GM12878 (cell line): ENCODE results near the gene AP1M1. TPM values are rescaled to one million over a fixed set of nuclear protein-coding genes. Genes with fewer than 3 reads are reported as not detected.
A peak's percentile ranks its signal among the peaks of the same experiment; 100 is the strongest.

Source experiments
- CBX5 ChIP-seq: sonication (generic); IDR thresholded peaks from 2 replicates; pipeline ENCODE4 v1.6.1; 2016; ENCODE audit warnings: low read depth, moderate library complexity, mild to moderate bottlenecking, inconsistent platforms
- CHD2 ChIP-seq: IDR thresholded peaks from 2 replicates; pipeline ENCODE4 v1.6.1; 2011; ENCODE audit warnings: low read depth, low read length, improper control_type of control experiment, borderline replicate concordance
- E4F1 ChIP-seq: fragments of 450-650 bp; IDR thresholded peaks from 2 replicates; pipeline ENCODE4 v1.6.1; 2018; ENCODE audit warnings: borderline replicate concordance, mild to moderate bottlenecking; ENCODE audit not compliant: partially characterized antibody
- EED ChIP-seq: sonication (generic); IDR thresholded peaks from 2 replicates; pipeline ENCODE4 v1.6.1; 2016; ENCODE audit warnings: antibody characterized with exemption, low read depth
- FOS ChIP-seq: IDR thresholded peaks from 3 replicates; pipeline ENCODE4 v1.6.1; 2011; ENCODE audit warnings: borderline replicate concordance; ENCODE audit not compliant: insufficient read length; ENCODE audit errors: extremely low read depth
- GATAD2B ChIP-seq: fragments of 450-650 bp; conservative IDR thresholded peaks from 2 replicates; pipeline ENCODE4 v1.6.1; 2017; ENCODE audit warnings: low read depth, mild to moderate bottlenecking, moderate library complexity
- IKZF1 ChIP-seq: fragments of 450-650 bp; conservative IDR thresholded peaks from 2 replicates; pipeline ENCODE4 v1.6.1; 2017; ENCODE audit warnings: antibody characterized with exemption, mild to moderate bottlenecking
- NFYB ChIP-seq: IDR thresholded peaks from 2 replicates; pipeline ENCODE4 v1.6.1; 2011; ENCODE audit warnings: low read depth, mild to moderate bottlenecking, low read length, improper control_type of control experiment, moderate library complexity; ENCODE audit not compliant: insufficient read depth
- NR2C1 ChIP-seq: fragments of 450-650 bp; IDR thresholded peaks from 2 replicates; pipeline ENCODE4 v1.6.1; 2017; ENCODE audit warnings: antibody characterized with exemption, mild to moderate bottlenecking, moderate library complexity
- RBBP5 ChIP-seq: fragments of 200-600 bp; sonication (generic); conservative IDR thresholded peaks from 2 replicates; pipeline ENCODE4 v1.6.1; 2016
- RCOR1 ChIP-seq: conservative IDR thresholded peaks from 2 replicates; pipeline ENCODE4 v1.6.1; 2012; ENCODE audit warnings: low read depth, low read length, improper control_type of control experiment
- SREBF2 ChIP-seq: IDR thresholded peaks from 2 replicates; pipeline ENCODE4 v1.6.1; 2012; ENCODE audit warnings: mild to moderate bottlenecking, low read length
- ZNF207 ChIP-seq: fragments of 450-650 bp; IDR thresholded peaks from 2 replicates; pipeline ENCODE4 v1.6.1; 2014; ENCODE audit warnings: antibody characterized with exemption, mild to moderate bottlenecking, borderline replicate concordance
- polyA plus RNA-seq, 11 experiments: library from polyadenylated mRNA; depleted of rRNA in 4 of 11; unstranded in 6 of 11; stranded (reverse) in 5 of 11; fragments of >200 nt; fragmentation: Nextera tagmentation in 4 of 11; fragmentation: Illumina TruSeq in 1 of 11; extraction: Ambion mirVana in 4 of 11; extraction: Trizol in 1 of 11; gene quantifications; 1 replicate in 1 of 11; 2 replicates in 10 of 11; pipeline versions ENCODE4 v1.2.1 to v1.2.3, GENCODE V29; 2011 to 2016; ENCODE audit warnings: inconsistent platforms in 2 of 11, missing spikeins in 2 of 11, low read depth in 1 of 11
- total RNA-seq, 4 experiments: library from RNA; depleted of rRNA in 3 of 4; stranded (reverse); fragments of >200 nt in 3 of 4; fragmentation: Illumina TruSeq in 1 of 4; extraction: Trizol in 1 of 4; gene quantifications; 2 replicates each; pipeline versions ENCODE4 v1.2.1 to v1.2.3, GENCODE V29; 2013 to 2021
- TF ChIP-seq, protein P1 (sequence below): fragments of 450-650 bp; IDR thresholded peaks from 2 replicates; pipeline ENCODE4 v1.6.1; 2017; ENCODE audit warnings: mild to moderate bottlenecking
- TF ChIP-seq, protein P2 (sequence below): fragments of 450-650 bp; IDR thresholded peaks from 2 replicates; pipeline ENCODE4 v1.6.1; 2016; ENCODE audit warnings: mild to moderate bottlenecking
- TF ChIP-seq, protein P3 (sequence below): fragments of 450-650 bp; formaldehyde crosslinking; IDR thresholded peaks from 2 replicates; pipeline ENCODE4 v1.5.0; 2022; ENCODE audit warnings: mild to moderate bottlenecking, missing genetic modification characterization
- TF ChIP-seq, protein P4 (sequence below): fragments of 450-650 bp; IDR thresholded peaks from 2 replicates; pipeline ENCODE4 v1.6.1; 2017; ENCODE audit warnings: antibody characterized with exemption, mild to moderate bottlenecking, moderate library complexity

Gene AP1M1
- total and polyA plus RNA-seq, 10 of the 15 experiments (the other 5 are each of a cell fraction or from before 2014, with no cell fraction given): 1.0 to 116 (median 44.7) TPM

DNA sequence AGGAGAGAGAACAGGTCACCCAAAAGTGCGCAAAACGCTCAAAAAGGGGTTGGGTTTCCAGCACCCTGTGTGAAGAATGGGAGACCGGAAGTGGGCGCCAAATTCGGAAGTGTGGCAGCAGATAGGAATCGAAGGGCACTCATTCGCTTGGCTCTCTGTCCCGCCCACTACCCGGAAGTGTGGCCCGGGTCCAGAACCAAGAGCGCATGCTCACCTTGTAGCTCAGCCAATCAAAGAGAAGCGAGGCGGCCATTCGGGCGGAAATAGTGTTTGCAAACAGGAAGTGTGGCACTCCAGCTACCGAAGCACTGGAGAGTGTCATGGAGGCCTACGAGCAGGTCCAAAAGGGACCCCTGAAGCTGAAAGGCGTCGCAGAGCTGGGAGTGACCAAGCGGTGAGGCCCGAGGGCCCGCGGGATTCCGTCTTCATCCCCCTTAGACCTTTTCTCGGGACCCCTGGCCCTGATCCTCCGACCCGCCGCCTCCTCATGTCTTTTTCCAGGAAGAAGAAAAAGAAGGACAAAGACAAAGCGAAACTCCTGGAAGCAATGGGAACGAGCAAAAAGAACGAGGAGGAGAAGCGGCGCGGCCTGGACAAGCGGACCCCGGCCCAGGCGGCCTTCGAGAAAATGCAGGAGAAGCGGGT is 12.5 kb upstream of the AP1M1 start, which contains the start of gene FAM32A (continued):
- no peak for TF ChIP-seq CBX5
- peak; percentile 86; the same call in 1 of the 2 replicates for TF ChIP-seq CHD2
- no peak for TF ChIP-seq RBBP5
- no peak for TF ChIP-seq EED
- peak; percentile 75 for TF ChIP-seq NR2C1
- TF ChIP-seq, protein P1, sequence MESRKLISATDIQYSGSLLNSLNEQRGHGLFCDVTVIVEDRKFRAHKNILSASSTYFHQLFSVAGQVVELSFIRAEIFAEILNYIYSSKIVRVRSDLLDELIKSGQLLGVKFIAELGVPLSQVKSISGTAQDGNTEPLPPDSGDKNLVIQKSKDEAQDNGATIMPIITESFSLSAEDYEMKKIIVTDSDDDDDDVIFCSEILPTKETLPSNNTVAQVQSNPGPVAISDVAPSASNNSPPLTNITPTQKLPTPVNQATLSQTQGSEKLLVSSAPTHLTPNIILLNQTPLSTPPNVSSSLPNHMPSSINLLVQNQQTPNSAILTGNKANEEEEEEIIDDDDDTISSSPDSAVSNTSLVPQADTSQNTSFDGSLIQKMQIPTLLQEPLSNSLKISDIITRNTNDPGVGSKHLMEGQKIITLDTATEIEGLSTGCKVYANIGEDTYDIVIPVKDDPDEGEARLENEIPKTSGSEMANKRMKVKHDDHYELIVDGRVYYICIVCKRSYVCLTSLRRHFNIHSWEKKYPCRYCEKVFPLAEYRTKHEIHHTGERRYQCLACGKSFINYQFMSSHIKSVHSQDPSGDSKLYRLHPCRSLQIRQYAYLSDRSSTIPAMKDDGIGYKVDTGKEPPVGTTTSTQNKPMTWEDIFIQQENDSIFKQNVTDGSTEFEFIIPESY: peak; percentile 88; the same call in 1 of the 2 replicates
- TF ChIP-seq, protein P2, sequence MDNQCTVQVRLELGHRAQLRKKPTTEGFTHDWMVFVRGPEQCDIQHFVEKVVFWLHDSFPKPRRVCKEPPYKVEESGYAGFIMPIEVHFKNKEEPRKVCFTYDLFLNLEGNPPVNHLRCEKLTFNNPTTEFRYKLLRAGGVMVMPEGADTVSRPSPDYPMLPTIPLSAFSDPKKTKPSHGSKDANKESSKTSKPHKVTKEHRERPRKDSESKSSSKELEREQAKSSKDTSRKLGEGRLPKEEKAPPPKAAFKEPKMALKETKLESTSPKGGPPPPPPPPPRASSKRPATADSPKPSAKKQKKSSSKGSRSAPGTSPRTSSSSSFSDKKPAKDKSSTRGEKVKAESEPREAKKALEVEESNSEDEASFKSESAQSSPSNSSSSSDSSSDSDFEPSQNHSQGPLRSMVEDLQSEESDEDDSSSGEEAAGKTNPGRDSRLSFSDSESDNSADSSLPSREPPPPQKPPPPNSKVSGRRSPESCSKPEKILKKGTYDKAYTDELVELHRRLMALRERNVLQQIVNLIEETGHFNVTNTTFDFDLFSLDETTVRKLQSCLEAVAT: 0 out of 2 replicates have a peak, but pooled peaks have one; percentile 0
- TF ChIP-seq E4F1: peak; percentile 92
- TF ChIP-seq IKZF1: peak; percentile 91
- no peak for TF ChIP-seq ZNF207
- no peak for TF ChIP-seq SREBF2
- TF ChIP-seq GATAD2B: peak; percentile 50; the same call in 1 of the 2 replicates
- TF ChIP-seq, protein P3, sequence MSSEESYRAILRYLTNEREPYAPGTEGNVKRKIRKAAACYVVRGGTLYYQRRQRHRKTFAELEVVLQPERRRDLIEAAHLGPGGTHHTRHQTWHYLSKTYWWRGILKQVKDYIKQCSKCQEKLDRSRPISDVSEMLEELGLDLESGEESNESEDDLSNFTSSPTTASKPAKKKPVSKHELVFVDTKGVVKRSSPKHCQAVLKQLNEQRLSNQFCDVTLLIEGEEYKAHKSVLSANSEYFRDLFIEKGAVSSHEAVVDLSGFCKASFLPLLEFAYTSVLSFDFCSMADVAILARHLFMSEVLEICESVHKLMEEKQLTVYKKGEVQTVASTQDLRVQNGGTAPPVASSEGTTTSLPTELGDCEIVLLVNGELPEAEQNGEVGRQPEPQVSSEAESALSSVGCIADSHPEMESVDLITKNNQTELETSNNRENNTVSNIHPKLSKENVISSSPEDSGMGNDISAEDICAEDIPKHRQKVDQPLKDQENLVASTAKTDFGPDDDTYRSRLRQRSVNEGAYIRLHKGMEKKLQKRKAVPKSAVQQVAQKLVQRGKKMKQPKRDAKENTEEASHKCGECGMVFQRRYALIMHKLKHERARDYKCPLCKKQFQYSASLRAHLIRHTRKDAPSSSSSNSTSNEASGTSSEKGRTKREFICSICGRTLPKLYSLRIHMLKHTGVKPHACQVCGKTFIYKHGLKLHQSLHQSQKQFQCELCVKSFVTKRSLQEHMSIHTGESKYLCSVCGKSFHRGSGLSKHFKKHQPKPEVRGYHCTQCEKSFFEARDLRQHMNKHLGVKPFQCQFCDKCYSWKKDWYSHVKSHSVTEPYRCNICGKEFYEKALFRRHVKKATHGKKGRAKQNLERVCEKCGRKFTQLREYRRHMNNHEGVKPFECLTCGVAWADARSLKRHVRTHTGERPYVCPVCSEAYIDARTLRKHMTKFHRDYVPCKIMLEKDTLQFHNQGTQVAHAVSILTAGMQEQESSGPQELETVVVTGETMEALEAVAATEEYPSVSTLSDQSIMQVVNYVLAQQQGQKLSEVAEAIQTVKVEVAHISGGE (CRISPR knock-in tag): no peak
- no peak for TF ChIP-seq RCOR1
- TF ChIP-seq NFYB: peak; percentile 91
- TF ChIP-seq, protein P4, sequence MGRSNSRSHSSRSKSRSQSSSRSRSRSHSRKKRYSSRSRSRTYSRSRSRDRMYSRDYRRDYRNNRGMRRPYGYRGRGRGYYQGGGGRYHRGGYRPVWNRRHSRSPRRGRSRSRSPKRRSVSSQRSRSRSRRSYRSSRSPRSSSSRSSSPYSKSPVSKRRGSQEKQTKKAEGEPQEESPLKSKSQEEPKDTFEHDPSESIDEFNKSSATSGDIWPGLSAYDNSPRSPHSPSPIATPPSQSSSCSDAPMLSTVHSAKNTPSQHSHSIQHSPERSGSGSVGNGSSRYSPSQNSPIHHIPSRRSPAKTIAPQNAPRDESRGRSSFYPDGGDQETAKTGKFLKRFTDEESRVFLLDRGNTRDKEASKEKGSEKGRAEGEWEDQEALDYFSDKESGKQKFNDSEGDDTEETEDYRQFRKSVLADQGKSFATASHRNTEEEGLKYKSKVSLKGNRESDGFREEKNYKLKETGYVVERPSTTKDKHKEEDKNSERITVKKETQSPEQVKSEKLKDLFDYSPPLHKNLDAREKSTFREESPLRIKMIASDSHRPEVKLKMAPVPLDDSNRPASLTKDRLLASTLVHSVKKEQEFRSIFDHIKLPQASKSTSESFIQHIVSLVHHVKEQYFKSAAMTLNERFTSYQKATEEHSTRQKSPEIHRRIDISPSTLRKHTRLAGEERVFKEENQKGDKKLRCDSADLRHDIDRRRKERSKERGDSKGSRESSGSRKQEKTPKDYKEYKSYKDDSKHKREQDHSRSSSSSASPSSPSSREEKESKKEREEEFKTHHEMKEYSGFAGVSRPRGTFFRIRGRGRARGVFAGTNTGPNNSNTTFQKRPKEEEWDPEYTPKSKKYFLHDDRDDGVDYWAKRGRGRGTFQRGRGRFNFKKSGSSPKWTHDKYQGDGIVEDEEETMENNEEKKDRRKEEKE: no peak
- TF ChIP-seq FOS: no peak
